Breast epithelium (tissue), 3 donors: ENCODE data around the gene CYP1B1.

Experiments
- POLR2A ChIP-seq: fragments of 450-650 bp; IDR thresholded peaks from one replicate; pipeline ENCODE4 v1.6.1; 2016; ENCODE audit warnings: antibody characterized with exemption, mild to moderate bottlenecking, moderate library complexity
- TF ChIP-seq, protein P1 (sequence below), 3 donors: fragments of 450-650 bp; IDR thresholded peaks; one replicate each; pipeline ENCODE4 v1.5.1; 2016 to 2017; ENCODE audit warnings: antibody characterized with exemption in 3 of 3, mild to moderate bottlenecking in 3 of 3, moderate library complexity in 3 of 3

DNA sequence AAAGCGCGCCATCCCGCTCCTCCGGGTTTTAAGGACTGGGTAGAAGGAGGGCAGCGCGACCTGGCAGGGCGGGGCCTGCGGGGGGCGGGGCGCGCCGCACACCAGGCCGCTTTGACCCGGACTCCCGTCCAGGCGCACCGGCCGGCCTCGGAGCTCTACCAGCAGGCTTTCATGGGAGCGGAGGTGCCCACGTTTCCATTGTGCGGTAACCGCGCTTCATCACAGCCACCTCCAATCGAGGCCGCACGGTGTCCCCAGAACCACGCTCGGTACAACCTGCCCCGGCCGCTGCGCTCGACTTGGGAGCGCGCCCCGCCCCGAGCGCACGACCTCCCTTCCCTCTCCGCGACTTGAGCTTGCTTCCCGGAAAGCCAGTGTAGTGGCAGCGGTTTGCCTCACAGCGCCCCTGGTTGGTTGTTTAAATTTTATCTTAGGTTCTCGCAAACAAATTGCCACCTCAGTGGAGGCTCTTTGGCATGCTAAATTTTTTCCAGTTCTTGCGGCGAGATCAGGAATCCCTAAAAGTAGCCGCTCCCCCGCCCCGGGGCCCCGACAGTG is 280 bp upstream of the CYP1B1 start:
- peak; percentile 16 for TF ChIP-seq POLR2A
- TF ChIP-seq, protein P1, sequence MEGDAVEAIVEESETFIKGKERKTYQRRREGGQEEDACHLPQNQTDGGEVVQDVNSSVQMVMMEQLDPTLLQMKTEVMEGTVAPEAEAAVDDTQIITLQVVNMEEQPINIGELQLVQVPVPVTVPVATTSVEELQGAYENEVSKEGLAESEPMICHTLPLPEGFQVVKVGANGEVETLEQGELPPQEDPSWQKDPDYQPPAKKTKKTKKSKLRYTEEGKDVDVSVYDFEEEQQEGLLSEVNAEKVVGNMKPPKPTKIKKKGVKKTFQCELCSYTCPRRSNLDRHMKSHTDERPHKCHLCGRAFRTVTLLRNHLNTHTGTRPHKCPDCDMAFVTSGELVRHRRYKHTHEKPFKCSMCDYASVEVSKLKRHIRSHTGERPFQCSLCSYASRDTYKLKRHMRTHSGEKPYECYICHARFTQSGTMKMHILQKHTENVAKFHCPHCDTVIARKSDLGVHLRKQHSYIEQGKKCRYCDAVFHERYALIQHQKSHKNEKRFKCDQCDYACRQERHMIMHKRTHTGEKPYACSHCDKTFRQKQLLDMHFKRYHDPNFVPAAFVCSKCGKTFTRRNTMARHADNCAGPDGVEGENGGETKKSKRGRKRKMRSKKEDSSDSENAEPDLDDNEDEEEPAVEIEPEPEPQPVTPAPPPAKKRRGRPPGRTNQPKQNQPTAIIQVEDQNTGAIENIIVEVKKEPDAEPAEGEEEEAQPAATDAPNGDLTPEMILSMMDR (IDR thresholded peaks at IDR 0.05): peak; percentile 48 to 54 (median 49)
